DOHH2 (cell line): ENCODE data around the gene PCSK7.

Experiments
- H3F3A ChIP-seq: fragments of 200-600 bp; sonication (generic), shearing (Covaris generic); 2 replicates; pipeline ENCODE4 v1.6.0; 2016; ENCODE audit warnings: antibody characterized with exemption, mild to moderate bottlenecking; ENCODE audit not compliant: control insufficient read depth, insufficient read depth
- H3K27ac ChIP-seq: fragments of 200-600 bp; sonication (generic); 2 replicates; pipeline ENCODE4 v1.5.1; 2014; ENCODE audit warnings: low read depth, mild to moderate bottlenecking, low read length, moderate library complexity
- H3K27me3 ChIP-seq: fragments of 200-600 bp; sonication (generic); 2 replicates; pipeline ENCODE4 v1.6.1; 2014; ENCODE audit warnings: mild to moderate bottlenecking, low read length, mixed read lengths; ENCODE audit not compliant: control insufficient read depth
- H3K36me3 ChIP-seq: fragments of 200-600 bp; sonication (generic); 2 replicates; pipeline ENCODE4 v1.6.1; 2014; ENCODE audit warnings: mild to moderate bottlenecking, low read length, moderate library complexity, mixed read lengths; ENCODE audit not compliant: control insufficient read depth
- H3K4me1 ChIP-seq: fragments of 200-600 bp; sonication (generic); 2 replicates; pipeline ENCODE4 v1.6.1; 2014; ENCODE audit warnings: mild to moderate bottlenecking, low read length, mixed read lengths; ENCODE audit not compliant: control insufficient read depth
- H3K4me2 ChIP-seq: fragments of 200-600 bp; sonication (generic); 2 replicates; pipeline ENCODE4 v1.6.0; 2014; ENCODE audit warnings: mild to moderate bottlenecking, low read length, moderate library complexity
- H3K4me3 ChIP-seq: fragments of 200-600 bp; sonication (generic); 2 replicates; pipeline ENCODE4 v1.5.1; 2014; ENCODE audit warnings: mild to moderate bottlenecking, low read length, mixed read lengths
- H3K79me2 ChIP-seq: fragments of 200-600 bp; sonication (generic); 2 replicates; pipeline ENCODE4 v1.6.1; 2014; ENCODE audit warnings: mild to moderate bottlenecking, low read length, mixed read lengths; ENCODE audit not compliant: control insufficient read depth
- H3K9me2 ChIP-seq: fragments of 200-600 bp; sonication (generic); replicated peaks from 2 replicates; pipeline ENCODE4 v1.6.1; 2014; ENCODE audit warnings: mild to moderate bottlenecking, low read length, mixed read lengths; ENCODE audit not compliant: control insufficient read depth
- H3K9me3 ChIP-seq: fragments of 200-600 bp; sonication (generic); 2 replicates; pipeline ENCODE4 v1.6.1; 2014; ENCODE audit warnings: antibody characterized with exemption, low read length, mixed read lengths; ENCODE audit not compliant: control insufficient read depth, insufficient read depth
- H4K20me1 ChIP-seq: fragments of 200-600 bp; sonication (generic); 2 replicates; pipeline ENCODE4 v1.6.0; 2014; ENCODE audit warnings: low read depth, mild to moderate bottlenecking, antibody characterized with exemption, low read length, moderate library complexity; ENCODE audit not compliant: control insufficient read depth, insufficient read depth
- CTCF ChIP-seq: fragments of 200-600 bp; sonication (generic); IDR thresholded peaks from one replicate; pipeline ENCODE4 v1.5.1; 2014; ENCODE audit warnings: antibody characterized with exemption, mild to moderate bottlenecking, low read depth, low read length; ENCODE audit not compliant: poor library complexity, severe bottlenecking
- EZH2phosphoT487 ChIP-seq: fragments of 200-600 bp; sonication (generic); IDR thresholded peaks from 2 replicates; pipeline ENCODE4 v1.6.1; 2017; ENCODE audit warnings: borderline replicate concordance, mild to moderate bottlenecking, antibody characterized with exemption, low read length, moderate library complexity, mixed read lengths

PCSK7 gene

GRCh38 chr11:117170210-117170609 lies 61.7 kb downstream of the PCSK7 start:
- no peak for TF ChIP-seq CTCF
- TF ChIP-seq EZH2phosphoT487, result no peak
- Histone ChIP-seq H3K4me1 (no peaks in the 10 kb centered on the region), H3K4me3 (no peak overlapping the region)

GRCh38 chr11:117169736-117170135 lies 62.1 kb downstream of the PCSK7 start:
- Histone ChIP-seq H3K4me1 (no peaks in the 10 kb centered on the region), H3K27me3 (no peaks in the 10 kb centered on the region), H3K27ac (no peak overlapping the region), H3K4me3 (no peak overlapping the region), H3F3A (peaks cover 6% of the 10 kb centered on the region), H3K9me3 (no peaks in the 10 kb centered on the region), H3K79me2 (no peaks in the 10 kb centered on the region), H3K9me2 (no peaks in the 10 kb centered on the region), H3K4me2 (no peak overlapping the region), H4K20me1 (no peaks in the 10 kb centered on the region), H3K36me3 (peaks cover 64% of the 10 kb centered on the region)
- TF ChIP-seq CTCF (no peak), EZH2phosphoT487 (no peak)

More at GRCh38 chr11:117170210-117170609, 61.7 kb downstream of the PCSK7 start:
- Histone ChIP-seq H3K9me2 (no peaks in the 10 kb centered on the region), H4K20me1 (no peaks in the 10 kb centered on the region), H3K9me3 (no peaks in the 10 kb centered on the region), H3K27me3 (no peaks in the 10 kb centered on the region), H3K27ac (no peak overlapping the region), H3K79me2 (no peaks in the 10 kb centered on the region), H3F3A (peaks cover 6% of the 10 kb centered on the region), H3K36me3 (peaks cover 62% of the 10 kb centered on the region), H3K4me2 (no peak overlapping the region)

GRCh38 chr11:117166491-117166890 lies 65.4 kb downstream of the PCSK7 start:
- Histone ChIP-seq H3K27me3 (no peaks in the 10 kb centered on the region), H3K4me3 (no peak overlapping the region), H3K9me2 (no peaks in the 10 kb centered on the region), H4K20me1 (no peaks in the 10 kb centered on the region), H3K36me3 (peaks cover 89% of the 10 kb centered on the region), H3K9me3 (no peaks in the 10 kb centered on the region), H3K79me2 (0 out of 2 replicates have a peak, but pooled peaks cover 3% of the 10 kb centered on the region), H3F3A (0 out of 2 replicates have a peak, but pooled peaks cover 2% of the 10 kb centered on the region), H3K4me2 (no peak overlapping the region), H3K27ac (no peak overlapping the region), H3K4me1 (no peaks in the 10 kb centered on the region)
- no peak for TF ChIP-seq CTCF
- TF ChIP-seq EZH2phosphoT487, result no peak

- Histone ChIP-seq H3K4me2 (no peak overlapping the region), H3K9me2 (no peaks in the 10 kb centered on the region), H3K36me3 (peaks cover 81% of the 10 kb centered on the region), H3F3A (peaks cover 6% of the 10 kb centered on the region), H3K9me3 (no peaks in the 10 kb centered on the region), H4K20me1 (peaks cover 4% of the 10 kb centered on the region; the same call in 1 of the 2 replicates), H3K4me3 (no peak overlapping the region), H3K79me2 (peaks cover 45% of the 10 kb centered on the region), H3K27ac (no peak overlapping the region), H3K4me1 (0 out of 2 replicates have a peak, but pooled peaks cover 1% of the 10 kb centered on the region), H3K27me3 (no peaks in the 10 kb centered on the region)
- TF ChIP-seq CTCF (no peak), EZH2phosphoT487 (no peak)
Measured at GRCh38 chr11:117160826-117161225, 71.0 kb downstream of the PCSK7 start.
